NB4 (cell line): ENCODE data around the gene KRT74.

Experiments
- CTCF ChIP-seq: IDR thresholded peaks from one replicate; pipeline ENCODE4 v1.5.1; 2012; ENCODE audit warnings: low read depth, low read length
- MAX ChIP-seq: IDR thresholded peaks from 2 replicates; pipeline ENCODE4 v1.6.1; 2011; ENCODE audit warnings: low read depth, low read length
- POLR2A ChIP-seq: IDR thresholded peaks from 2 replicates; pipeline ENCODE4 v1.6.1; 2011; ENCODE audit warnings: mild to moderate bottlenecking; ENCODE audit not compliant: insufficient read length; ENCODE audit errors: extremely low read depth

- TF ChIP-seq MAX (no peak), CTCF (no peak), POLR2A (no peak)
Measured at GRCh38 chr12:52579468-52580465, 6.1 kb upstream of the KRT74 start.
